H1 (cell line): ENCODE results near the gene IL17D. TPM values are rescaled to one million over a fixed set of nuclear protein-coding genes. Genes with fewer than 3 reads are reported as not detected.

Experiments
- polyA plus RNA-seq, 7 experiments: library from polyadenylated mRNA; depleted of rRNA in 3 of 7; stranded (reverse) in 5 of 7; unstranded in 2 of 7; fragments of >200 nt in 5 of 7; fragments of 200-250 nt in 2 of 7; gene quantifications; 1 replicate in 5 of 7; 2 replicates in 1 of 7; 4 replicates in 1 of 7; pipeline versions ENCODE4 v1.2.1 to v1.2.3, GENCODE V29; 2011 to 2013; ENCODE audit warnings: missing spikeins in 2 of 7, mixed read lengths in 2 of 7
- total RNA-seq: library from RNA; stranded (reverse); fragmentation: NEBNext Ultra II Directional; extraction: Animal tissue kit (Norgen Biotek cat#: 25700); gene quantifications from 2 replicates; pipeline ENCODE4 v1.2.1, GENCODE V29; 2021
- TF ChIP-seq, protein P1 (sequence below): fragments of 300-600 bp; sonication (generic); IDR thresholded peaks from 2 replicates; pipeline ENCODE4 v1.7.1; 2012; ENCODE audit warnings: low read length, moderate library complexity, mild to moderate bottlenecking, inconsistent platforms; ENCODE audit not compliant: insufficient replicate concordance

The IL17D gene
- total and polyA plus RNA-seq, 2 of the 8 experiments (the other 6 are each of a cell fraction or from before 2014, with no cell fraction given): 0.56 to 0.59 TPM

DNA sequence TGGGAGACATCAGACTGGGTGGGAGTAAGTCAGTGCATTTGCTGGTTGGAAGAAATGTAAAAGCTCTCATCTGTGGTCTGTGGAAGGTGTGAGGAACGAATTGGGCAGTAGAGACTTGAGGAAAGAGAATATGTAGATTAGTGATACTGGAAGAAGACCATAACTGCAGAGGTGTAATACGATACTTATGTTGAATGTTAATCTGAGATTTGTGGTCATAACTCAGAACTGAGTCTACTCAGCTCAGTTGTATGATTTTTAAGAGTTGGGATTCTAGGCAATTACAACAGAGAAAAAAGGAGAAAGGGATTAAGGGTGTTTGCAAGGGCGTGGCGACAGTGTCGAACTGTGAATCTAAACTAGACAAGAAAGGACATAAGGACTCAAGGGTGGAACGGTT, 3.2 kb upstream of the IL17D start (continued):
- TF ChIP-seq, protein P1, sequence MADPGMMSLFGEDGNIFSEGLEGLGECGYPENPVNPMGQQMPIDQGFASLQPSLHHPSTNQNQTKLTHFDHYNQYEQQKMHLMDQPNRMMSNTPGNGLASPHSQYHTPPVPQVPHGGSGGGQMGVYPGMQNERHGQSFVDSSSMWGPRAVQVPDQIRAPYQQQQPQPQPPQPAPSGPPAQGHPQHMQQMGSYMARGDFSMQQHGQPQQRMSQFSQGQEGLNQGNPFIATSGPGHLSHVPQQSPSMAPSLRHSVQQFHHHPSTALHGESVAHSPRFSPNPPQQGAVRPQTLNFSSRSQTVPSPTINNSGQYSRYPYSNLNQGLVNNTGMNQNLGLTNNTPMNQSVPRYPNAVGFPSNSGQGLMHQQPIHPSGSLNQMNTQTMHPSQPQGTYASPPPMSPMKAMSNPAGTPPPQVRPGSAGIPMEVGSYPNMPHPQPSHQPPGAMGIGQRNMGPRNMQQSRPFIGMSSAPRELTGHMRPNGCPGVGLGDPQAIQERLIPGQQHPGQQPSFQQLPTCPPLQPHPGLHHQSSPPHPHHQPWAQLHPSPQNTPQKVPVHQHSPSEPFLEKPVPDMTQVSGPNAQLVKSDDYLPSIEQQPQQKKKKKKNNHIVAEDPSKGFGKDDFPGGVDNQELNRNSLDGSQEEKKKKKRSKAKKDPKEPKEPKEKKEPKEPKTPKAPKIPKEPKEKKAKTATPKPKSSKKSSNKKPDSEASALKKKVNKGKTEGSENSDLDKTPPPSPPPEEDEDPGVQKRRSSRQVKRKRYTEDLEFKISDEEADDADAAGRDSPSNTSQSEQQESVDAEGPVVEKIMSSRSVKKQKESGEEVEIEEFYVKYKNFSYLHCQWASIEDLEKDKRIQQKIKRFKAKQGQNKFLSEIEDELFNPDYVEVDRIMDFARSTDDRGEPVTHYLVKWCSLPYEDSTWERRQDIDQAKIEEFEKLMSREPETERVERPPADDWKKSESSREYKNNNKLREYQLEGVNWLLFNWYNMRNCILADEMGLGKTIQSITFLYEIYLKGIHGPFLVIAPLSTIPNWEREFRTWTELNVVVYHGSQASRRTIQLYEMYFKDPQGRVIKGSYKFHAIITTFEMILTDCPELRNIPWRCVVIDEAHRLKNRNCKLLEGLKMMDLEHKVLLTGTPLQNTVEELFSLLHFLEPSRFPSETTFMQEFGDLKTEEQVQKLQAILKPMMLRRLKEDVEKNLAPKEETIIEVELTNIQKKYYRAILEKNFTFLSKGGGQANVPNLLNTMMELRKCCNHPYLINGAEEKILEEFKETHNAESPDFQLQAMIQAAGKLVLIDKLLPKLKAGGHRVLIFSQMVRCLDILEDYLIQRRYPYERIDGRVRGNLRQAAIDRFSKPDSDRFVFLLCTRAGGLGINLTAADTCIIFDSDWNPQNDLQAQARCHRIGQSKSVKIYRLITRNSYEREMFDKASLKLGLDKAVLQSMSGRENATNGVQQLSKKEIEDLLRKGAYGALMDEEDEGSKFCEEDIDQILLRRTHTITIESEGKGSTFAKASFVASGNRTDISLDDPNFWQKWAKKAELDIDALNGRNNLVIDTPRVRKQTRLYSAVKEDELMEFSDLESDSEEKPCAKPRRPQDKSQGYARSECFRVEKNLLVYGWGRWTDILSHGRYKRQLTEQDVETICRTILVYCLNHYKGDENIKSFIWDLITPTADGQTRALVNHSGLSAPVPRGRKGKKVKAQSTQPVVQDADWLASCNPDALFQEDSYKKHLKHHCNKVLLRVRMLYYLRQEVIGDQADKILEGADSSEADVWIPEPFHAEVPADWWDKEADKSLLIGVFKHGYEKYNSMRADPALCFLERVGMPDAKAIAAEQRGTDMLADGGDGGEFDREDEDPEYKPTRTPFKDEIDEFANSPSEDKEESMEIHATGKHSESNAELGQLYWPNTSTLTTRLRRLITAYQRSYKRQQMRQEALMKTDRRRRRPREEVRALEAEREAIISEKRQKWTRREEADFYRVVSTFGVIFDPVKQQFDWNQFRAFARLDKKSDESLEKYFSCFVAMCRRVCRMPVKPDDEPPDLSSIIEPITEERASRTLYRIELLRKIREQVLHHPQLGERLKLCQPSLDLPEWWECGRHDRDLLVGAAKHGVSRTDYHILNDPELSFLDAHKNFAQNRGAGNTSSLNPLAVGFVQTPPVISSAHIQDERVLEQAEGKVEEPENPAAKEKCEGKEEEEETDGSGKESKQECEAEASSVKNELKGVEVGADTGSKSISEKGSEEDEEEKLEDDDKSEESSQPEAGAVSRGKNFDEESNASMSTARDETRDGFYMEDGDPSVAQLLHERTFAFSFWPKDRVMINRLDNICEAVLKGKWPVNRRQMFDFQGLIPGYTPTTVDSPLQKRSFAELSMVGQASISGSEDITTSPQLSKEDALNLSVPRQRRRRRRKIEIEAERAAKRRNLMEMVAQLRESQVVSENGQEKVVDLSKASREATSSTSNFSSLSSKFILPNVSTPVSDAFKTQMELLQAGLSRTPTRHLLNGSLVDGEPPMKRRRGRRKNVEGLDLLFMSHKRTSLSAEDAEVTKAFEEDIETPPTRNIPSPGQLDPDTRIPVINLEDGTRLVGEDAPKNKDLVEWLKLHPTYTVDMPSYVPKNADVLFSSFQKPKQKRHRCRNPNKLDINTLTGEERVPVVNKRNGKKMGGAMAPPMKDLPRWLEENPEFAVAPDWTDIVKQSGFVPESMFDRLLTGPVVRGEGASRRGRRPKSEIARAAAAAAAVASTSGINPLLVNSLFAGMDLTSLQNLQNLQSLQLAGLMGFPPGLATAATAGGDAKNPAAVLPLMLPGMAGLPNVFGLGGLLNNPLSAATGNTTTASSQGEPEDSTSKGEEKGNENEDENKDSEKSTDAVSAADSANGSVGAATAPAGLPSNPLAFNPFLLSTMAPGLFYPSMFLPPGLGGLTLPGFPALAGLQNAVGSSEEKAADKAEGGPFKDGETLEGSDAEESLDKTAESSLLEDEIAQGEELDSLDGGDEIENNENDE: no peak
